ENCODE data around the gene SPECC1L.
A peak's percentile ranks its signal among the peaks of the same experiment; 100 is the strongest.

SPECC1L gene

GRCh38 chr22:24319451-24319850 lies 48.8 kb downstream of the SPECC1L start:
- no peak for TF ChIP-seq CTCF (IDR thresholded peaks at IDR 0.05; ENCODE audit: low read depth, low read length)
- no peak for DNase-seq (ENCODE audit: extremely low read depth, low read depth)

DNA sequence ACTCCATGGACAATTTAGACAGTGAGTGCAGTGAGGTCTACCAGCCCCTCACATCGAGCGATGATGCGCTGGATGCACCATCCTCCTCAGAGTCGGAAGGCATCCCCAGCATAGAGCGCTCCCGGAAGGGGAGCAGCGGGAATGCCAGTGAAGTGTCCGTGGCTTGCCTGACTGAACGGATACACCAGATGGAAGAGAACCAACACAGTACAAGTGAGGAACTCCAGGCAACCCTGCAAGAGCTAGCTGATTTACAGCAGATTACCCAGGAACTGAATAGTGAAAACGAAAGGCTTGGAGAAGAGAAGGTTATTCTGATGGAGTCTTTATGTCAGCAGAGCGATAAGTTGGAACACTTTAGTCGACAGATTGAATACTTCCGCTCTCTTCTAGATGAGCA lies 51.4 kb downstream of the SPECC1L start:
- no peak for DNase-seq (ENCODE audit: extremely low read depth, low read depth)
- no peak for TF ChIP-seq CTCF (IDR thresholded peaks at IDR 0.05; ENCODE audit: low read depth, low read length)

DNA sequence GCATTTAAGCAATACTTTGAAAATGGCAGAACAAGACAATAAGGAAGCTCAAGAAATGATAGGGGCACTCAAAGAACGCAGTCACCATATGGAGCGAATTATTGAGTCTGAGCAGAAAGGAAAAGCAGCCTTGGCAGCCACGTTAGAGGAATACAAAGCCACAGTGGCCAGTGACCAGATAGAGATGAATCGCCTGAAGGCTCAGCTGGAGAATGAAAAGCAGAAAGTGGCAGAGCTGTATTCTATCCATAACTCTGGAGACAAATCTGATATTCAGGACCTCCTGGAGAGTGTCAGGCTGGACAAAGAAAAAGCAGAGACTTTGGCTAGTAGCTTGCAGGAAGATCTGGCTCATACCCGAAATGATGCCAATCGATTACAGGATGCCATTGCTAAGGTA lies 51.9 kb downstream of the SPECC1L start:
- no peak for DNase-seq (ENCODE audit: extremely low read depth, low read depth)
- TF ChIP-seq CTCF (IDR thresholded peaks at IDR 0.05; ENCODE audit: low read depth, low read length): no peak

DNA sequence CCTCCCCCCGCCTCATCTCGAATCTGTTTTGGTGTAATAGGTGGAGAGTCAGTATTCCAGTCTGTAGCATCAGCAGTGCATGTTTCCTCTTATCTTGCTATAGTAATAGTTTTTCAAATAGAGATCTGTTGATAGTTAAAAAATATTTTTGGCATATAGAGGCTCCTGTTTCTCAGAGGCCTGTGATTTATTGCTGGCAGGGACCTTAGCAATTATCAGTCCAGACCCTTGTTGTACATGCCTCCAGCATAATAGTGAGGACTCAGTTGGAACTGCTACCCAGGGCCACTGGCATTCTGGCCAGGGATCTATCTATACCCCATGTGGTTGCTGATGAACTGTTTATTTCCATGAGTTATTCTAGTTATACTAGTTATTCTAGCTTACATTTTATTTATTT lies 52.6 kb downstream of the SPECC1L start:
- no peak for DNase-seq (ENCODE audit: extremely low read depth, low read depth)
- TF ChIP-seq CTCF (IDR thresholded peaks at IDR 0.05; ENCODE audit: low read depth, low read length): no peak

GRCh38 chr22:24323695-24324094 lies 53.1 kb downstream of the SPECC1L start:
- no peak for TF ChIP-seq CTCF (IDR thresholded peaks at IDR 0.05; ENCODE audit: low read depth, low read length)
- no peak for DNase-seq (ENCODE audit: extremely low read depth, low read depth)

DNA sequence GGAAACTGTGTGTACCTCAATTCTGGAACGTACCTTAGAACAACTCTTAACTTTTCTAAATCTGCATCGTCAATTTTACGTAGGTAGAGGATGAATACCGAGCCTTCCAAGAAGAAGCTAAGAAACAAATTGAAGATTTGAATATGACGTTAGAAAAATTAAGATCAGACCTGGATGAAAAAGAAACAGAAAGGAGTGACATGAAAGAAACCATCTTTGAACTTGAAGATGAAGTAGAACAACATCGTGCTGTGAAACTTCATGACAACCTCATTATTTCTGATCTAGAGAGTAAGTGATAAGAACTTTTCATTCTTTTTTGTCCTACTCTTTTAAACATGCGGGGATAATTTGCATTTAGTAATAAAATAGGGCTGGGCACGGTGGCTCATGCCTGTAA lies 53.5 kb downstream of the SPECC1L start:
- DNase-seq (ENCODE audit: extremely low read depth, low read depth): no peak
- TF ChIP-seq CTCF (IDR thresholded peaks at IDR 0.05; ENCODE audit: low read depth, low read length): no peak

DNA sequence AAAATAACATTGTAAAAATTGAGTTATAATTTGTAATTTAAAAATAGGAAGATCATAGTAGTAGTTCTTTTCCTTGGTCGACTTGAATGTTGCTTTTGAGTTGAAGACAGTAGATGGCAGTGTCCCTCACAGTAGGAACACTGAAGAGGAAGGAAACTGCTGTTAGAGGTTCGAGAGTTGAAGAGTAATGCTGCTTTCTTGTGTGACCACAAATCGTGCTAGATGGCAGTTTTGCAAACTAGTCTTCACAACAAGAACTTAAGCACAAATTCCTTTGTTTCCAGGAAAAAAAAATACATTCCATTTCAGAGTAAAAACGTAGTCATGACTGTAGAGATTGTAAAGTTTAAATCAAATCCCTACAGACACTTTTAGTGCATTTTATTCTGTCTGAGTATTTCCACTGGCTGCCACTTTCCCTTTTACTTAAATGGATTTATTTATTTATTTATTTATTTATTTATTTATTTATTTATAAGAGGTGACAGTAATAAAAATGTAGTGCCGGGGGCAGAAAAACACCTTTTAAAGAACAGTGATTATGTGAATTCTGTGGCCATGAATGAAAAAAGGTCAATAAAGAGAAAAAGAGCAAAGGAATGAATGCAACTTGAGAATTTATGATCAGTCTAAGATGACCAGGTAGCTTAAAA lies 54.6 kb downstream of the SPECC1L start:
- TF ChIP-seq CTCF (IDR thresholded peaks at IDR 0.05; ENCODE audit: low read depth, low read length): peak; percentile 82
- peak; percentile 80 for DNase-seq (ENCODE audit: extremely low read depth, low read depth)
